Endometrium (tissue), 2 donors: Measurements from ENCODE around the gene ZC3H12A.
"Not testable (repeated sequence)": the region's sequence is repeated elsewhere in the genome, so short reads cannot be mapped to it uniquely, and the experiment has no call there.

ENCODE experiments used
- FAIRE-seq: peaks from 2 replicates; lab custom pipeline; 2012; peaks lifted over from hg19 to GRCh38; lab: Jason Lieb, UNC
- donor health status: control.
- donor health status: control.

The ZC3H12A gene

DNA sequence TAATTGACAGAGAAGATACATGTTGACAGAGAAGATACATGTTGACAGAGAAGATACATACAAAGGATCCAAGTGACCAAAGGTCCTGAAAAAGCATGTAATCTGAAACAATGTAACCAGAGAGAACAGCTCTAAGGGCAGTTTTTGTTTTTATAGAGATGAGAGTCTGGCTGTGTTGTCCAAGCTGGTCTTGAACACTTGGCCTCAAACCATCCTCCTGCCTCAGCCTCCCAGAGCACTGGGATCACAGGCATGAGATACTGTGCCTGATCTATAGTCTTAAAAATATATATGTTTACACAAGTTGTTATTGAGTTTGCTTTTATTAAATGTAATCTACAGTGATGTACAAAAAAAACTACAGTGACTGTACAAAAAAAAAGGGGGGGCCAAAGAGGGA lies 27.7 kb downstream of the ZC3H12A start:
- FAIRE-seq, result no peak

- not testable (repeated sequence) for FAIRE-seq
Measured at GRCh38 chr1:37502791-37503190, 28.4 kb downstream of the ZC3H12A start.

DNA sequence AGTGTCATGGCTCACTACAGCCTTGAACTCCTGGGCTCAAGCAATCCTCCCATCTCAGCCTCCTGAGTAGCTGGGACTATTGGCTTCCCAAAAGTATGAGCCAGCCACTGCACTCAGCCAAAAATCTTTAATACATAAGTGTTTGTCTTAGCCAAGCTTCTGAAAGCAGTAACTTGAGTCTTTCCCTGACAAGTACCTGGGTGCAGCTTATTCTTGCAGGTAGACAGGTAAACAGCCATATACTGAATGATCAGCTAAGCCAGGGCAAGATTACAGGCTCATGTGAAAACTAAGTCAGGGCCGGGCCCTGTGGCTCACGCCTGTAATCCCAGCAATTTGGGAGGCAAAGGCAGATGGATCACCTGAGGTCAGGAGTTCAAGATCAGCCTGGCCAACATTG lies 32.4 kb downstream of the ZC3H12A start:
- FAIRE-seq, result no peak

- FAIRE-seq, result no peak
Measured at GRCh38 chr1:37509181-37509580, 34.8 kb downstream of the ZC3H12A start.

GRCh38 chr1:37513795-37514349 lies 39.5 kb downstream of the ZC3H12A start:
- FAIRE-seq, result no peak

- no peak for FAIRE-seq
Measured at GRCh38 chr1:37514350-37515184, 40.2 kb downstream of the ZC3H12A start, which contains the start of gene MEAF6. Gene MEAF6, minus strand, starts transcription at chr1:37514766. Its CDS starts 20 bp downstream, at chr1:37514746.

DNA sequence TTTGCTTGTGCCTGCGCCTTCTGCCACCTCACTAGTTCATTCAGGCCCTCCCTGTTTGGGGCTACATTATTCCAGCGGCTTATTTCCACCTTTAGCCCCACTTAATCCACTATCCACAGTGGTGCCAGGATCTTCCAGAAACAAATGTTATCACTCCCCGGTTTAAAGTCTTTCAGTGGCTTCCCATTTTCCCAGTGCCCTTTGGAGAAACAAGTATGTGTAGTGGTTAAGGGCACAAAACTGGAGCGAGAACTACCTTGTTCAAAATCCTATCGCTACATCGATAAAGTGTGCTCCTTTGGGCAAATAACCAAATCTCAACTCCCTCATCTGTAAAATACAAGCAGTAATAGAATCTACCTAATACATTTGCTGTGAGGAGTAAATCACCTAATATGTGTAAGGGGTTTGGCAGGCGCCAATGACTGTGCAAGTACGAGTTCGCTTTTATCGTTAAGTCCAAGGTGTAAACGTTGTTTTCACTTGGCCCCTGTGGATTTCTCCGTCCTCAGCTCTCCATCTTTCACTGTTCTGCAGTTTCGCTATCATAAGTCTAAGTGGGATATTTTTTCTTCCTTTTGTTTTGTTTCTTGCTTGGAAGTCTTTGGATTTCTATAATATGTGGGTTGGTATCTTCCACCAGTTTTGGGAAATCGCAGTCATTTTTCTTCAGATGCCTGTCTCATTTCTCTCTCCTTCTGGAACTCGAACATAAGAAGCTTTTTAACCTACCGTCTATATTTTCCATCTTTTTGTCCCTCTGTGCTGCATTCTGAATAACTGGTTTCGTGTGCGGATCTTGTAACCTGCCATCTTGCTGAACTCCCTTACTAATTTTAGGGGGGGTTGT lies 41.0 kb downstream of the ZC3H12A start:
- FAIRE-seq, result no peak

- no peak for FAIRE-seq
Measured at GRCh38 chr1:37517569-37517968, 43.2 kb downstream of the ZC3H12A start.

DNA sequence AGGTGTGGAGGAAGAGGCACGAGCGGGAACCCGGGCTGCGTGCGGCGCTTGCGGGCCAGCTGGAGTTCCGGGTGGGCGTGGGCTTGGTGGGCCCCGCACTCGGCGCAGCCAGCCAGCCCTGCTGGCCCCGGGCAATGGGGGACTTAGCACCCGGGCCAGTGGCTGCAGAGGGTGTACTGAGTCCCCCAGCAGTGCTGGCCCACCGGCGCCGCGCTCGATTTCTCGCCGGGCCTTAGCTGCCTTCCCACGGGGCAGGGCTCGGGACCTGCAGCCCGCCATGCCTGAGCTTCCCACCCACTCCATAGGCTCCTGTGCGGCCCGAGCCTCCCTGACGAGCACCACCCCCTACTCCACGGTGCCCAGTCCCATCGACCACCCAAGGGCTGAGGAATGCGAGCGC lies 43.9 kb downstream of the ZC3H12A start:
- FAIRE-seq, result not testable (repeated sequence)

DNA sequence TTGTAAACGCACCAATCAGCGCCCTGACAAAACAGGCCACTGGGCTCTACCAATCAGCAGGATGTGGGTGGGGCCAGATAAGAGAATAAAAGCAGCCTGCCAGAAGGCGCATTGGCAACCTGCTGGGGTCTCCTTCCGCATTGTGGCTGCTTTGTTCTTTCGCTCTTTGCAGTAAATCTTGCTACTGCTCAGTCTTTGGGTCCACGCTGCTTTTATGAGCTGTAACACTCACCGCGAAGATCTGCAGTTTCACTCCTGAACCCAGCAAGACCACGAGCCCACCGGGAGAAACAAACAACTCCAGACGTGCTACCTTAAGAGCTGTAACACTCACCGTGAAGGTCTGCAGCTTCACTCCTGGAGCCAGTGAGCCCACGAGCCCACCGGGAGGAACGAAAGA lies 44.5 kb downstream of the ZC3H12A start:
- not testable (repeated sequence) for FAIRE-seq

DNA sequence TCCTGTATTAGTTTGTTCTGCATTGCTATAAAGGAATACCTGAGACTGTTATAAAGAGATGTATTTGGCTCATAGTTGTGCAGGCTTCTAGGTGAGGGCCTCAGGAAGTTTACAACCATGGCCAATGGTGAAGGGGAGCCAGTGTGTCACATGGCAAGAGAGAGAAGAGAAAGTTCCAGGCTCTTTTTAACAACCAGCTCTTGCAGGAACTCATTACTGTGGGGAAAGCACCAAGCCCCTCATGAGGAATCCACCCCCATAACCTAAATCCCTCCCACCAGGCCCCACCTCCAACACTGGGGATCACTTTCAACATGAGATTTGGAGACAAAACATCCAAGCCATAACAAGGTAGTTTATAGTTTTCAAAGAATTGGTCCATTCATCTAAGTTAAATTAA lies 45.2 kb downstream of the ZC3H12A start:
- FAIRE-seq, result no peak

- FAIRE-seq, result not testable (repeated sequence)
Measured at GRCh38 chr1:37529888-37530287, 55.5 kb downstream of the ZC3H12A start.

- not testable (repeated sequence) for FAIRE-seq
Measured at GRCh38 chr1:37532418-37533156, 58.2 kb downstream of the ZC3H12A start.

- FAIRE-seq, result no peak
Measured at GRCh38 chr1:37533317-37534093, 59.1 kb downstream of the ZC3H12A start.
